Activated CD8-positive, alpha-beta memory T cell treated with anti-CD3 and anti-CD28 coated beads for 1 hour (primary cell): ENCODE results near the gene LRP1-AS.

ENCODE experiments used
- DNase-seq, 2 donors: peaks; one replicate each; pipeline ENCODE4 v3.0.0-alpha.2; 2020; ENCODE audit warnings: low read depth in 1 of 2; ENCODE audit errors: extremely low read depth in 1 of 2

Gene LRP1-AS

GRCh38 chr12:57160741-57161140 is 13.3 kb upstream of the LRP1-AS start:
- DNase-seq = no peak

DNA sequence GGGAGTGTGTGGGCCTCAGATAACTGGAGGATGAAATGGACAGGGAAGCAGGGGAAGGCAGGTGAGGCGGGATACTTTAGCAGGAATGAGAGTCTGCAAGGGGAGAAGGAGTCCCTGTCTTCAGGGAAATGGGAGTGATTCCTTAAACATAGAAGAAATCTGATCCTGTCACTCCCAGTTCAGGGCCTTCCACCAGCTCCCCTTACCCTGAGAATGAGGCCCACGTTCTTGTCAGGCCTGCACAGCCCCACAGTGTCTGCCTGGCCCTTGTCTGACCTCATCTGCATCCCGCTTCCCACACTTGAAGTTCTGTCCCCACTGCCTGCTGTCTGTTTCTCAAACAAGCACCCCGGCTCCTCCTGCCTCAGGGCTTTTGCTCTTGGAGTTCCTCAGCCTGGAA is 12.6 kb upstream of the LRP1-AS start:
- no peak for DNase-seq

DNA sequence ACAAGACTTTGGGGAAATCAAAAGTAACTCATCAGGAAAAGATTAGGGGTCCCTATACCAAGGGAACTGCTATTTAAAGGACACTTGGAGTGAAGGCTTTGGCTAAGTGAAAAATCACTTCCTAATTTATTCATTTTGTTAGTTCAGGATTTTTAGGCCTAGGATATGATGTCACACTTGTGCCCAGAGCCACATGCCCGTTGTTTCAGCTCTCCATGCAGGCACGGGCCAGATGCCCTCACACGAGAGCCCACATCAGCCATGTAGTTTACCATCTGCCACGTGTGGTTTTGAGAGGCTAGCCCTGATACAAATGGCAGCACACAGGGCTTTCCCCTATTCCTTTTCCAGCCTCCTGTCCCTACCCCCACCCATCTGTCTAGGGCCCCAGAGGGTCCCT is 11.9 kb upstream of the LRP1-AS start:
- no peak for DNase-seq

GRCh38 chr12:57158665-57159064 is 11.2 kb upstream of the LRP1-AS start:
- DNase-seq = no peak

DNA sequence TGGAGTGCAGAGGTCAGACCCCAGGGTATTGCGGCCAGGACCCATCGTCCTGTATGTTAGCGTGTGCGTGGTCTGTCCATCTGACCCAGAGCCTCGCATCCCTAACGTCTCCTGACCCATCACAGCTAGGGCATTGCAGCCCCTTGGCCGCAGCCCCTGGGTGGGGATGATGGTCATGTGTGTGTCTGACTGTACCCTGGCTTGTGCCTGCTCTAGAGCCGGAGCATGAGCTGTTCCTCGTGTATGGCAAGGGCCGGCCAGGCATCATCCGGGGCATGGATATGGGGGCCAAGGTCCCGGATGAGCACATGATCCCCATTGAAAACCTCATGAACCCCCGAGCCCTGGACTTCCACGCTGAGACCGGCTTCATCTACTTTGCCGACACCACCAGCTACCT is 10.8 kb upstream of the LRP1-AS start:
- no peak for DNase-seq

DNA sequence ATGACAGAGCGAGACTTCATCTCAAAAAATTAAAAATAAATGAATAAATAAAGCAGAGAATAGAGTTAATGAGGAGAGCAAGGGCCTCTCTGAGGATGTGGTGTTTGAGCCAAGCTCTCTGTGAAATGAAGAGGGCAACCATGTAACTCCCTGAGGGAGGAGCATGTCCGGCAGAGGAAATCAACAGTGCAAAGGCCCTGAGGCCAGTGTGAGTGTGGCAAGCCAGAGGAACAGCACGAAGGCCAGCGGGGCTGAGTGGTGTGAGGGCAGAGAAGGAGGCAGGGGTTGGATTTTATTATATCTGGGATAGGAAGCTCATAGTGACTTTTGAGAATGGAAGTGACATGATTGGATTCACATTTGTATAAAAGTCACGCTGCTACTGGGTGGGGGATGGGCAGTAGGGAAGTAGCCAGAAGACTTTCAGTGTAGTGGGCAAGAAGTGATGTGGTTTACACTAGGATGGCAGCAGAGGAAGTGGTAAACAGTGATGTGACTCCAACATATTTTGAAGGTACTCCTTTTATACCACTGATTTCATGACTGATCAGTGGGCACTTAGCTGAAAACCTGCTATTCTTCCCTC is 10.3 kb upstream of the LRP1-AS start:
- DNase-seq = no peak

DNA sequence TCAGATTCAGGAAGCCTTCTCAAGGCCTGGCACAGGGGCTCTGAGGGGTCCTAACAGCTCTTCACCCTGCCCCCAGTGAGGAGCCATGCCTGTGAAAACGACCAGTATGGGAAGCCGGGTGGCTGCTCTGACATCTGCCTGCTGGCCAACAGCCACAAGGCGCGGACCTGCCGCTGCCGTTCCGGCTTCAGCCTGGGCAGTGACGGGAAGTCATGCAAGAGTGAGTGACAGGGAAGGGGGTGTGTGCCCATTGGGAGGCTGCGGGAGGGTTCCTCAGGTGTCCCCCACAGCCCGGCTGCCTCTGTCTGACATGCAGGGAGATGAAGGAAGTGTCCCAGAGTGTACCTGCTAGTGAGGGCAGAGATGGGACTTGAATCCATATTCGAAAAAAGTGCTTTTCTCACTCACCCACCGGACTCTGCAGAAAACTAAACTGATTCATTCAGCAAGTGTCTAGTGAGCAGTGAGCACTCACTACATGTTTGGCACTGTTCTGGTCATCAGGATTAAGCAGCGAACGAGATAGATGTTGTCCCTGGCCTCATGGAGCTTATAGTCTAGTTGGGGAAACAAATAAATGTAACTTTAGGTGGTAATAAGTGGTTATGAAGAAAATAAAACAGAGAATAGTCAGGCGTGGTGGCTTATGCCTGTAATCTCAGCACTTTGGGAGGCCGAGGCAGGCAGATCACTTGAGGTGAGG is 9.4 kb upstream of the LRP1-AS start:
- DNase-seq = no peak

DNA sequence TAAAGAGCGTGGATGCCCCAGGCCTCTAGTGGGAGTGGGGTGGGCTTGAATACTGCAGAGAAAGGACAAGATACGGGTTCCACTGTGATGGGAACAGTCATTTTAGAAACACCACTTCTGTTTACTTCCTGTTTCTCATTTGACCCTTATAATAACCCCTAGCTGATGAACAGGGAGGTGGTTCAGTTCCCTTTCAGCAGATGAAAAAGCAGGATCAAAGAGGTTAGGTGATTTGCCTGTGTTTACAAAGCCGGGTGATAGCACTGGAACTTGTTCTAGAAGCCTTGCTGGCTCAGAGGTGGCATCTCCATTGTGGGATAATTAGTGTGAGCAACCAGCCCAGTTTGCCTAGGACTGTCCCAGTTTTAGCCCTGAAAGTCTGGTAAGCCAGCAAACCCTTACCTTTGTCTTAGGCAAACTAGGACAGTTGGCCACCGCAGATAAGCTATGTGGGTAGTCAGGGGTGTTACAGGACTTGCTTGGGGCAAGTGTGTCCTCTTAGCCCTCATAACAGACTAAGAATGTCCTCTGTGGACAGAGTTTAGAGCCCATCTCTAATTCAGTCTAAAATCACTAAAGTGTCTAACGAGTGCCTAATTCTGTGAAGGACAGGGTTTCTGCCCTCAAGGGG is 7.5 kb upstream of the LRP1-AS start:
- no peak for DNase-seq

DNA sequence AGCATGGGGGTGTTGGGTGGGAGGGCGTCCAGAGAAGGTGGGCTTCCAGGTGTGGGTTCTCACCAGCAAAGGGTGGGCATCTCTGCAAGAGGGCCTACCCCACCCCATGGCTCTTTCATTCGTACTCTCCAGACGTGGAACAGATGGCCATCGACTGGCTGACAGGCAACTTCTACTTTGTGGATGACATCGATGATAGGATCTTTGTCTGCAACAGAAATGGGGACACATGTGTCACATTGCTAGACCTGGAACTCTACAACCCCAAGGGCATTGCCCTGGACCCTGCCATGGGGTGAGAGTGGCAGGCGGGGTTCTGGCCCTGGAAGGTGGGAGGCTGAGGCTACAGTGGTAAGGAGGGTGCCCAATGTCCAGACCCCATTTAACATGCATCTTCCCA is 6.7 kb upstream of the LRP1-AS start:
- DNase-seq = no peak

- no peak for DNase-seq
These were observed 6.1 kb upstream of the LRP1-AS start for GRCh38 chr12:57153415-57153997.

DNA sequence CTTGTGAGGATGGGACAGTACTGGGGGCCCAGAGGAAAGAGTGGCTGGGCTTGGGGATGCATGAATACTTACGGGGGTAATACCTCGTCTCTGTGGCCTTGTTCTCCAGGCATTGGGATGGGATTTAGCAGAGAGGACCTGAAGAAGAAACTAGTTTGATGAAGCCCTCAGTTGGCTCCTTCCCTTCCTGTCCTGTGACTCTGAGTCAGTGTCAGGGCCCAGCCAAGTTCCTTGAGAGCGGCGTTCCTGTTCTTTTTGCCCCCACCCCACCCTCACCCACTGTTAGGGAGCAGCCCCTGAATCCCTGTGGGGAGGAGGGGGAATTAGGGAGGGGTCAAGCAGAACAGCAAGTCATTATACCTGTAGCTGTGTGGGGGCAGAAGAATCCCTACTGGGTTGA is 5.2 kb upstream of the LRP1-AS start:
- no peak for DNase-seq

DNA sequence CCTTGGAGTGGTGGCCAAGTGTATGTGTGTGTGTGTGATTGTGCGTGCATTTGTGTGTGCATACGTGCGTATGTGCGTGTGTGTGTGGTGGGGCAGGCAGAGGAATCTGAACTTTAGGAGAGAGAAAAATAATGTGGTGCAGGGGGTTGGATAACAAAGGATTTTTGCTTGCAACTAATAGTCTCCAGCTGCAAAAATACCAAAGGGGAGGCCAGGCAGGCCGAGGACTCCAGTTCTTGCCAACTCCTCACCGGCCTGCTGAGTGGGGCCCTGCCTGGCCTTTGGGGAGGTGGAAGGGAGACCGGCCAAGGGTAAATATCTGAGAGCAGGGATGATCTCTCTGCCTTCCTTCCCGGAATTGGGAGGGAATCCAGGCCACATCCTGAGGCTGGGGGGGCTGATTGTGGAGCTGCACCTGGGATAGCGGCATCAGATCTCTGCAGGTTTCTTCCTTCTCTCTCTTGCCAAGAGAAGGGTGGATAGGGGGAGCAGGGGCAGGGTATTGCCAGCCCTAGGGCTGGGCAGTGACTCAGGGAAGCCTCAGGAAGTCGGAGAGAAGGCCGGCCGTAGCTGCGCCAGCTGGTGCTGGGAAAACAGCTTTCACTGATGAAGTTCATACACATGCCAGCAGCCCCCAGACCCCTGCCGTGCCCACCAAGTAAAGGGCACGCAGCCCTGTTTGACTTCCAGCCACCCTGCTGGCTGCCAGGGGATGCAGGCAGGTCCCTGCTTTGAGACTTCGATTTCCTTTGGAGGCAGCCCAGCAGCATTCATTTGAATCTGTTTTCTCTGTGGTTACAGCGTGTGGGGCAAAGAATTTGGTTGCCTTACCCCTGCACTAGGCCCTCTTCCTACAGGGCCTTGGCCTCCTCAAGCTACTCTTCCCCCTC is 4.6 kb upstream of the LRP1-AS start:
- DNase-seq = no peak

- no peak for DNase-seq
These were observed 3.1 kb upstream of the LRP1-AS start for GRCh38 chr12:57150400-57151000.

- no peak for DNase-seq
These were observed 2.0 kb upstream of the LRP1-AS start for GRCh38 chr12:57149245-57149900.

GRCh38 chr12:57148469-57149244 is 1.2 kb upstream of the LRP1-AS start:
- DNase-seq = no peak

- DNase-seq = no peak
These were observed 1.3 kb downstream of the LRP1-AS start for GRCh38 chr12:57146092-57146491.

- no peak for DNase-seq
These were observed 1.9 kb downstream of the LRP1-AS start for GRCh38 chr12:57145460-57146059.

DNA sequence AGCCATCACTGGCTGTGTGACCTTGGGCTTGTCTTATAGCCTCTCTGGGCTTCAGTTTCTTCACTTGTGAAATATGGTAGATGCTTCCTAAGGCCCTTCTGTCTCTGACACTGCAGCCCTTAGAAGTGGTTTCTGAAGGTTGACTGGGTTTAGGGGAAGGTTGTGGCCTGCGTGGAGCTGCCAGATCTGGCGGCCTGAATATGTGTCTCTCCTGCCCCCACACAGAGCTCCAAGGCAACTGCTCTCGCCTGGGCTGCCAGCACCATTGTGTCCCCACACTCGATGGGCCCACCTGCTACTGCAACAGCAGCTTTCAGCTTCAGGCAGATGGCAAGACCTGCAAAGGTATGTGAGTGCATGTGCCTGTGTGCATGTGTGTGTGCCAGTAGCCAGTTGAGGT is 4.0 kb downstream of the LRP1-AS start:
- DNase-seq = no peak

GRCh38 chr12:57142727-57143126 is 4.7 kb downstream of the LRP1-AS start:
- DNase-seq = no peak
